B cell (primary cell): Measurements from ENCODE around the gene GRK5.
"Not testable (repeated sequence)": the region's sequence is repeated elsewhere in the genome, so short reads cannot be mapped to it uniquely, and the experiment has no call there.

Experiments used
- CTCF ChIP-seq: fragments of 200-600 bp; IDR thresholded peaks from one replicate; pipeline ENCODE4 v1.8.0; 2022; ENCODE audit warnings: antibody characterized with exemption, mild to moderate bottlenecking
- EZH2 ChIP-seq: IDR thresholded peaks from 2 replicates; pipeline ENCODE4 v1.6.1; 2012; ENCODE audit warnings: borderline replicate concordance, low read depth, mild to moderate bottlenecking, moderate library complexity, low read length; ENCODE audit not compliant: insufficient read depth, poor library complexity, severe bottlenecking

GRCh38 chr10:119232439-119232838, 25.1 kb downstream of the GRK5 start:
- TF ChIP-seq CTCF, EZH2: not testable (repeated sequence)
